PFSK-1 (cell line): ENCODE measurements around the gene FRMD8.

ENCODE experiments used
- POLR2AphosphoS5 ChIP-seq: IDR thresholded peaks from 2 replicates; pipeline ENCODE4 v1.6.1; 2012; ENCODE audit warnings: low read depth, mild to moderate bottlenecking, control low read depth, low read length, moderate library complexity
- REST ChIP-seq, 2 experiments: IDR thresholded peaks; 2 replicates each; pipeline versions ENCODE4 v1.6.1 to v1.8.0; 2011 to 2012; ENCODE audit warnings: low read depth in 2 of 2, low read length in 2 of 2, control low read depth in 1 of 2, inconsistent platforms in 1 of 2, mild to moderate bottlenecking in 1 of 2, moderate library complexity in 1 of 2; ENCODE audit not compliant: insufficient read depth in 1 of 2
- SIN3A ChIP-seq: IDR thresholded peaks from 2 replicates; pipeline ENCODE4 v1.6.1; 2012; ENCODE audit warnings: mild to moderate bottlenecking, low read length, moderate library complexity, borderline replicate concordance; ENCODE audit not compliant: insufficient read depth
- TAF1 ChIP-seq: IDR thresholded peaks from 2 replicates; pipeline ENCODE4 v1.6.1; 2012; ENCODE audit warnings: low read length, control low read depth, borderline replicate concordance; ENCODE audit not compliant: insufficient read depth

DNA sequence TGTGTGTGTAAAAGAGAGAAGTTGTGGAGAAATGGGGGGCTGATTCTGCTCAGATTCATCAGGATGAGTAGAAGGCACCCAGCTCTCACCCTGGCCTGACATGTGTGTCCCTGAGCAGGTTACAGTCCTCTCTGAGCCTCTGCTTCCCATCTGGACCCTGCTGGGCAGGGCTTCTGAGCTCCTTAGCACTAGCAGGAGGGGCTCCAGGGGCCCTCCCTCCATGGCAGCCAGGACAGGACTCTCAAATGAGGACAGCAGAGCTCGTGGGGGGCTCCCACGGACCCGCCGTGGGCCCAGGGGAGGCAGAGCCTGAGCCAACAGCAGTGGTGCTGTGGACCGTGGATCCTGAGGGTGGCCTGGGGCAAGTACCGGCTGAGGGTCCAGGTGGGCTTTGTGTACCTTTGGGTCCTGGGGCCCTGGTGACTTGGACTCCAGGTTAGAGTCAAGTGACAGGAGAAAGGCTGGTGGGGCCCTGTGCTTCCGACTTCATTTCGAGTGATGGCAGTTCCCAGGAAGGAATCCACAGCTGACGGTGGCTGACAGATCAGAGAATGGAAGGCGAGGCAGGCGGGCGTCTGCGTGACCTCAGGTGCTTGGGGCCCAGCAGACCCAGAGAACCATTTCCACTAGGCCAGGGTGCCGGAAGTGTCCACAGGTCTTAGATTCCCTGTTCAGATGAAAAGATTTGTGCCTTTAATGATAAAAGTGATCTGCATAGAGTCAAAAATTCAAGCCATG is 58.0 kb downstream of the FRMD8 start:
- TF ChIP-seq POLR2AphosphoS5 = no peak; the same call in 1 of the 2 replicates
- TF ChIP-seq TAF1 = no peak
- TF ChIP-seq SIN3A = no peak
- TF ChIP-seq REST (IDR thresholded peaks at IDR 0.05; ENCODE audit: insufficient read depth in 1 of 2, low read depth in 2 of 2, low read length in 2 of 2) = no peak
